ENCODE measurements around the gene SUGCT. TPM values are rescaled to one million over a fixed set of nuclear protein-coding genes. Genes with fewer than 3 reads are reported as not detected.
"Not testable (repeated sequence)": the region's sequence is repeated elsewhere in the genome, so short reads cannot be mapped to it uniquely, and the experiment has no call there.

Gene SUGCT
- total RNA-seq, 2 donors from 2014 or later, result 3.3 to 15.2 TPM

- DNase-seq (ENCODE audit: low spot score) (no peak), ATAC-seq (ENCODE audit: insufficient number of reproducible peaks, low FRiP score, low read depth) (no peak)
- H3K4me3 ChIP-seq, result no peak overlapping the region
- H3K36me3 ChIP-seq, result no peaks in the 10 kb centered on the region
- H3K9me3 ChIP-seq, result no peaks in the 10 kb centered on the region
- no peak for TF ChIP-seq CTCF (IDR thresholded peaks at IDR 0.05)
- H3K27me3 ChIP-seq (replicated peaks; ENCODE audit: insufficient read depth), result no peaks in the 10 kb centered on the region
- H3K4me1 ChIP-seq (ENCODE audit: control insufficient read depth in 1 of 2, low read depth in 2 of 2), result peaks cover 15 to 32% of the 10 kb centered on the region in 2 donors
- peak overlapping the region; percentile 9 to 65 for H3K27ac ChIP-seq
Observed at GRCh38 chr7:40401406-40401805, 266.6 kb downstream of the SUGCT start.

- no peak overlapping the region for H3K27ac ChIP-seq
- H3K4me1 ChIP-seq (ENCODE audit: control insufficient read depth in 1 of 2, low read depth in 2 of 2), result peaks cover 9 to 19% of the 10 kb centered on the region in 2 donors
- no peaks in the 10 kb centered on the region for H3K36me3 ChIP-seq
- no peak for ATAC-seq (ENCODE audit: insufficient number of reproducible peaks, low FRiP score, low read depth)
- no peaks in the 10 kb centered on the region for H3K27me3 ChIP-seq (replicated peaks; ENCODE audit: insufficient read depth)
- no peak overlapping the region for H3K4me3 ChIP-seq
- TF ChIP-seq CTCF (IDR thresholded peaks at IDR 0.05), result no peak
- no peak for DNase-seq (ENCODE audit: low spot score)
- no peaks in the 10 kb centered on the region for H3K9me3 ChIP-seq
Observed at GRCh38 chr7:40402661-40403060, 267.9 kb downstream of the SUGCT start.

- no peaks in the 10 kb centered on the region for H3K36me3 ChIP-seq
- H3K4me1 ChIP-seq (ENCODE audit: control insufficient read depth in 1 of 2, low read depth in 2 of 2), result peaks cover 9 to 17% of the 10 kb centered on the region in 2 donors
- no peak for TF ChIP-seq CTCF (IDR thresholded peaks at IDR 0.05)
- no peak overlapping the region for H3K27ac ChIP-seq
- H3K27me3 ChIP-seq (replicated peaks; ENCODE audit: insufficient read depth), result no peaks in the 10 kb centered on the region
- DNase-seq (ENCODE audit: low spot score), result no peak
- H3K4me3 ChIP-seq, result no peak overlapping the region
- no peaks in the 10 kb centered on the region for H3K9me3 ChIP-seq
- ATAC-seq (ENCODE audit: insufficient number of reproducible peaks, low FRiP score, low read depth), result no peak
Observed at GRCh38 chr7:40403703-40404476, 269.1 kb downstream of the SUGCT start.

GRCh38 chr7:40405991-40406390 is 271.2 kb downstream of the SUGCT start:
- no peak for DNase-seq (ENCODE audit: low spot score)
- no peak for TF ChIP-seq CTCF (IDR thresholded peaks at IDR 0.05)
- no peak for ATAC-seq (ENCODE audit: insufficient number of reproducible peaks, low FRiP score, low read depth)

GRCh38 chr7:40412323-40412722 is 277.5 kb downstream of the SUGCT start:
- H3K27me3 ChIP-seq (replicated peaks; ENCODE audit: insufficient read depth), result no peaks in the 10 kb centered on the region
- no peak for ATAC-seq (ENCODE audit: insufficient number of reproducible peaks, low FRiP score, low read depth)
- H3K36me3 ChIP-seq, result no peaks in the 10 kb centered on the region
- DNase-seq (ENCODE audit: low spot score), result no peak
- H3K4me1 ChIP-seq (ENCODE audit: control insufficient read depth in 1 of 2, low read depth in 2 of 2), result peaks cover 0 to 3% of the 10 kb centered on the region in 2 donors
- H3K9me3 ChIP-seq, result no peaks in the 10 kb centered on the region
- no peak overlapping the region for H3K4me3 ChIP-seq
- no peak for TF ChIP-seq CTCF (IDR thresholded peaks at IDR 0.05)
- no peak overlapping the region for H3K27ac ChIP-seq

More at GRCh38 chr7:40405991-40406390, 271.2 kb downstream of the SUGCT start:
- Histone ChIP-seq H3K4me3 (no peak overlapping the region), H3K27ac (no peak overlapping the region), H3K4me1 (ENCODE audit: control insufficient read depth in 1 of 2, low read depth in 2 of 2) (peaks cover 9 to 10% of the 10 kb centered on the region in 2 donors), H3K27me3 (replicated peaks; ENCODE audit: insufficient read depth) (no peaks in the 10 kb centered on the region), H3K36me3 (no peaks in the 10 kb centered on the region), H3K9me3 (no peaks in the 10 kb centered on the region)

- not testable (repeated sequence) for H3K36me3 ChIP-seq; ATAC-seq (ENCODE audit: insufficient number of reproducible peaks, low FRiP score, low read depth); H3K4me1 ChIP-seq (ENCODE audit: control insufficient read depth in 1 of 2, low read depth in 2 of 2); H3K27me3 ChIP-seq (replicated peaks; ENCODE audit: insufficient read depth); H3K9me3 ChIP-seq; H3K27ac ChIP-seq; DNase-seq (ENCODE audit: low spot score); H3K4me3 ChIP-seq
Observed at GRCh38 chr7:40414704-40415103, 279.9 kb downstream of the SUGCT start.

Measured in thoracic aorta (tissue), 2 donors.